Measurements from ENCODE around the gene ZNF346. TPM values are rescaled to one million over a fixed set of nuclear protein-coding genes. Genes with fewer than 3 reads are reported as not detected.

ZNF346 gene
- total and polyA plus RNA-seq, 2 donors from 2014 or later, result 9.5 to 19.2 TPM

DNA sequence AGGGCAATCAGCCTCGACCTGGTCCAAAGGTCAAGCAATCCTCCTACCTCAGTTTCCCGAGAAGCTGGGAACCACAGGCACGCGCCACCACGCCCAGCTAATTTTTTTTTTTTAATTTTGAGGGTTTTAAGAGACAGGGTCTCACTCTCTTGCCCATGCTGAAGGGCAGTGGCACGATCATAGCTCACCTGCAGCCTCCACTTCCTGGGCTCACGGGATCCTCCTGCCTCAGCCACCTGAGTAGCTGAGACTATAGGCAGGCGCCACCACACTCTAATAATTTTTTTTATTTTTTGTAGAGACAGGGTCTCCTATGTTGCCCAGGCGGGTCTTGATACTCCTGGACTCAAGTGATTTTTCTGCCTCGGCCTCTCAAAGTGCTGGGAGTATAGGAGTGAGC lies 17.5 kb upstream of the ZNF346 start:
- peak in 1 of 5 donors; percentile 48 for DNase-seq
- TF ChIP-seq, protein P1, sequence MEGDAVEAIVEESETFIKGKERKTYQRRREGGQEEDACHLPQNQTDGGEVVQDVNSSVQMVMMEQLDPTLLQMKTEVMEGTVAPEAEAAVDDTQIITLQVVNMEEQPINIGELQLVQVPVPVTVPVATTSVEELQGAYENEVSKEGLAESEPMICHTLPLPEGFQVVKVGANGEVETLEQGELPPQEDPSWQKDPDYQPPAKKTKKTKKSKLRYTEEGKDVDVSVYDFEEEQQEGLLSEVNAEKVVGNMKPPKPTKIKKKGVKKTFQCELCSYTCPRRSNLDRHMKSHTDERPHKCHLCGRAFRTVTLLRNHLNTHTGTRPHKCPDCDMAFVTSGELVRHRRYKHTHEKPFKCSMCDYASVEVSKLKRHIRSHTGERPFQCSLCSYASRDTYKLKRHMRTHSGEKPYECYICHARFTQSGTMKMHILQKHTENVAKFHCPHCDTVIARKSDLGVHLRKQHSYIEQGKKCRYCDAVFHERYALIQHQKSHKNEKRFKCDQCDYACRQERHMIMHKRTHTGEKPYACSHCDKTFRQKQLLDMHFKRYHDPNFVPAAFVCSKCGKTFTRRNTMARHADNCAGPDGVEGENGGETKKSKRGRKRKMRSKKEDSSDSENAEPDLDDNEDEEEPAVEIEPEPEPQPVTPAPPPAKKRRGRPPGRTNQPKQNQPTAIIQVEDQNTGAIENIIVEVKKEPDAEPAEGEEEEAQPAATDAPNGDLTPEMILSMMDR (IDR thresholded peaks at IDR 0.05; ENCODE audit: borderline replicate concordance, extremely low read depth, insufficient read depth), result no peak
- Histone ChIP-seq H3K4me1 (ENCODE audit: control insufficient read depth in 2 of 3, insufficient read depth in 2 of 3, low read depth in 1 of 3, low read length in 3 of 3) (peaks cover 0 to 13% (median 4%) of the 10 kb centered on the region in 3 donors), H3K4me3 (ENCODE audit: low read length in 3 of 3) (peak overlapping the region in 1 of 3 donors; percentile 92), H3K27me3 (ENCODE audit: control insufficient read depth, insufficient read depth, low read length) (no peaks in the 10 kb centered on the region), H3K9me3 (ENCODE audit: control insufficient read depth in 2 of 3, insufficient read depth in 1 of 3, low read length in 3 of 3) (no peaks in the 10 kb centered on the region), H3K36me3 (ENCODE audit: control insufficient read depth in 2 of 3, insufficient read depth in 3 of 3, low read length in 3 of 3) (no peaks in the 10 kb centered on the region), H3K9ac (ENCODE audit: low read length in 3 of 3) (no peak overlapping the region), H3K27ac (ENCODE audit: low read depth in 2 of 2, low read length in 2 of 2) (no peak overlapping the region)
- intact Hi-C loops (cut with DNase I), result no loop called here
- FAIRE-seq, result no peak

DNA sequence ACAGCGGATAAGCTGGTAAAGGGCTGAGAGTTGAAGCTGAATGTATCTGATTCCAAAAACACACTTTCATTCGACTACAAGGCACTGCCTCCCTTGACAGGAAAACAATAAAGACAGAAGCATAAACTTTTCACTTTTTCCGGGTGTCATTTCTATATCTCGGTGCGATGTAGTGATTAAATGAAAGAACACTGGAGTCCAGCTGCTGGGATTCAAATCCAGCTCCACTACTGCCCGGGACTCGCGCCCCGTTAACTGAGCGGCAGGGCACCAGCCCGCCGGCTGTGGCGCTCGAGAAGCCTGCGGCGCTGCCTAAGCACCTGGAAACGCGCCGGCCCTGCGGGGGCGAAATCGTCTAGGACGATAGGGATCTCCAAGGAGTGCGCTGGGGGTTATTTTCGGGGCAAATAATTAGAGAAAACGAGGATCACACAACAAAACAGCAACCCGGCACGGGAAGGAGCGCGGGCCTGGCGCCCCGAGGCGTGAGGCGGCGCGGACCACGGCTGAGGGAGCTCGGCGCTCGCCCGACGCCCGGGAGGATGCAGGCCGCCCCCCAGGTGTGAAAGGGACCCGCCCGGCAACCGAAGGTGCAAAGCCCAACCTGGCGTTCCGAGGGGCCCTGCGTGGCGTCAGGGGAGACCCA lies 16.8 kb upstream of the ZNF346 start:
- Histone ChIP-seq H3K4me3 (ENCODE audit: low read length in 3 of 3) (peak overlapping the region; percentile 58 to 92 (median 67)), H3K27me3 (ENCODE audit: control insufficient read depth, insufficient read depth, low read length) (no peaks in the 10 kb centered on the region), H3K27ac (ENCODE audit: low read depth in 2 of 2, low read length in 2 of 2) (peak overlapping the region; percentile 91 to 96), H3K36me3 (ENCODE audit: control insufficient read depth in 2 of 3, insufficient read depth in 3 of 3, low read length in 3 of 3) (no peaks in the 10 kb centered on the region), H3K4me1 (ENCODE audit: control insufficient read depth in 2 of 3, insufficient read depth in 2 of 3, low read depth in 1 of 3, low read length in 3 of 3) (peaks cover 0 to 13% (median 4%) of the 10 kb centered on the region in 3 donors), H3K9me3 (ENCODE audit: control insufficient read depth in 2 of 3, insufficient read depth in 1 of 3, low read length in 3 of 3) (no peaks in the 10 kb centered on the region), H3K9ac (ENCODE audit: low read length in 3 of 3) (peak overlapping the region; percentile 17 to 77 (median 50))
- DNase-seq (peak; percentile 69 to 89 (median 79)), FAIRE-seq (no peak)
- intact Hi-C loops (cut with DNase I), result no loop called here
- TF ChIP-seq, protein P1 (IDR thresholded peaks at IDR 0.05; ENCODE audit: borderline replicate concordance, extremely low read depth, insufficient read depth), result peak; percentile 6

DNA sequence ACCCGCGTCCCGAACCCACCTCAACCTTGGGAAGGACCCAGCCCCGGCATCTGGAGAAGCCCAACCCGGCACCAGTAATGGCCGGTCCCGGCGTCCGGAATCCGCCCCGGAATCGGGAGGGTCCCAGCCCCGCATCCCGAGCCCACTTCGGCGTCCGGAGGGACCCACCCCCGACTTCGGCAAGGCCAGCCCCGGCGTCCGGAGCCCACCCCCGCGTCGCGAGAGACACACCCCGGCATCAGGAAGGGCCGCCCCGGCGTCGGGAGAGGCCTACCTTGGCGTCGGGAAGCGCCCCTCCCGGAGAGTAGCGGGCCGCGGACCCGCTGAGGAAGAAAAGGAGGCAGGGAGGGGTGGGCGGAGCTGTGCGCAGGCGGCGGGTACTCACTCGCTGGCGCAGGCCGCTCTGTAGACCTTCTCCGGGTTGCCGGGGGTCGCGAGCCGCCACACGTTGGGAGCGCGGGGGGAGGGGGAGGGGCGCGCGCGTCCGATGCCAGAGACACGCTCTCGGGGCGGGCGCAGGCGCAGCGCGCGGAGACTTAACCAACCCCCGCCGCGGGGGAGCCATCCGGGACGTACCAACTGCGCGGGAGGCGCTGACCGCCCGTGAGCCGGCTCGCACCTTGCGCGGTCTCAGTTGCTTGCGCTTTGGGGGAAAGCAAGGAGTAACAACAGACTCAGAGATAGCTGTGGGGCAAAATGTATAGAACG lies 16.1 kb upstream of the ZNF346 start, which contains the start of gene UIMC1:
TSS of gene UIMC1 (minus strand) at position 515 of the 708 bp plus-strand sequence. CDS start 24,164 bp downstream, outside the sequence.
- TF ChIP-seq, protein P1 (IDR thresholded peaks at IDR 0.05; ENCODE audit: borderline replicate concordance, extremely low read depth, insufficient read depth), result peak; percentile 12
- H3K9me3 ChIP-seq (ENCODE audit: control insufficient read depth in 2 of 3, insufficient read depth in 1 of 3, low read length in 3 of 3), result no peaks in the 10 kb centered on the region
- H3K27ac ChIP-seq (ENCODE audit: low read depth in 2 of 2, low read length in 2 of 2), result peak within 1 kb of the TSS; percentile 91 to 96
- intact Hi-C loops (cut with DNase I), result no loop called here
- H3K9ac ChIP-seq (ENCODE audit: low read length in 3 of 3), result peak within 1 kb of the TSS; percentile 60 to 77 (median 77)
- DNase-seq (peak; percentile 96 to 98 (median 97)), FAIRE-seq (no peak)
- H3K4me3 ChIP-seq (ENCODE audit: low read length in 3 of 3), result peak within 1 kb of the TSS; percentile 81 to 92 (median 87)
- peaks cover 0 to 13% (median 4%) of the 10 kb centered on the region in 3 donors for H3K4me1 ChIP-seq (ENCODE audit: control insufficient read depth in 2 of 3, insufficient read depth in 2 of 3, low read depth in 1 of 3, low read length in 3 of 3)
- H3K27me3 ChIP-seq (ENCODE audit: control insufficient read depth, insufficient read depth, low read length), result no peaks in the 10 kb centered on the region
- H3K36me3 ChIP-seq (ENCODE audit: control insufficient read depth in 2 of 3, insufficient read depth in 3 of 3, low read length in 3 of 3), result no peaks in the 10 kb centered on the region

Measured in kidney (tissue), 14 donors.